GM12878 (cell line): ENCODE measurements around the gene VAC14. TPM values are rescaled to one million over a fixed set of nuclear protein-coding genes. Genes with fewer than 3 reads are reported as not detected.

Experiments used
- ATAC-seq: fragments of 200-7000 bp; cut with Tn5 transposase; 3 replicates; pipeline ENCODE4 v1.9.1; 2020; ENCODE audit warnings: mild to moderate bottlenecking, moderate library complexity
- BruUV-seq: library from RNA; stranded (reverse); fragments of 400-500 nt; replicated peaks from 2 replicates; lab custom pipeline; 2021; lab: Mats Ljungman, UMichigan
- CTCF ChIA-PET: fragments of 300-600 bp; sonication (Branson Sonifier 250); formaldehyde crosslinking; extraction: SDS; loops from one replicate; lab custom pipeline; 2021; ENCODE audit warnings: inconsistent platforms; lab: Yijun Ruan, JAX
- POLR2A ChIA-PET: fragments of 350-600 bp; formaldehyde crosslinking; extraction: SDS; loops from one replicate; lab custom pipeline; 2021; ENCODE audit warnings: inconsistent platforms; lab: Charles Lee
- RAD21 ChIA-PET: fragments of 300-600 bp; sonication (Branson Sonifier 250); formaldehyde crosslinking; loops from one replicate; lab custom pipeline; 2023; ENCODE audit warnings: antibody characterized with exemption; ENCODE audit not compliant: unreplicated experiment; lab: Charles Lee
- SMC1A ChIA-PET: fragments of 300-600 bp; sonication (Branson Sonifier 250); formaldehyde crosslinking; loops from one replicate; lab custom pipeline; 2023; ENCODE audit not compliant: unreplicated experiment, uncharacterized antibody; lab: Charles Lee
- DNase-seq: peaks from one replicate; pipeline ENCODE4 v3.0.0-alpha.2; 2011; ENCODE audit warnings: low read depth, low spot score
- FAIRE-seq: peaks from 3 replicates; lab custom pipeline; 2011; peaks lifted over from hg19 to GRCh38; lab: Jason Lieb, UNC
- H2AFZ ChIP-seq: 2 replicates; pipeline ENCODE4 v1.6.0; 2011; ENCODE audit warnings: low read depth, low read length, control low read depth; ENCODE audit not compliant: control insufficient read depth
- H3K27ac ChIP-seq: 2 replicates; pipeline ENCODE4 v1.5.1; 2011; ENCODE audit warnings: control low read depth; ENCODE audit not compliant: control insufficient read depth, insufficient read depth
- H3K27me3 ChIP-seq, 2 experiments: replicated peaks in 1 of 2; 2 replicates each; pipeline versions ENCODE4 v1.6.0 to v1.6.1; 2011; ENCODE audit warnings: low read length in 1 of 2; ENCODE audit not compliant: control insufficient read depth in 2 of 2, insufficient read depth in 2 of 2
- H3K36me3 ChIP-seq, 2 experiments: 2 replicates each; pipeline ENCODE4 v1.5.1; 2011; ENCODE audit warnings: low read length in 1 of 2; ENCODE audit not compliant: control insufficient read depth in 2 of 2, insufficient read depth in 2 of 2
- H3K4me1 ChIP-seq: 2 replicates; pipeline ENCODE4 v1.6.1; 2011; ENCODE audit warnings: mild to moderate bottlenecking, low read length, moderate library complexity, mixed read lengths; ENCODE audit not compliant: control insufficient read depth, insufficient read depth
- H3K4me2 ChIP-seq: 2 replicates; pipeline ENCODE4 v1.6.0; 2011; ENCODE audit warnings: control low read depth; ENCODE audit not compliant: control insufficient read depth, insufficient read depth
- H3K4me3 ChIP-seq: fragments of 200-600 bp; sonication (generic); 2 replicates; pipeline ENCODE4 v1.5.1; 2016
- H3K79me2 ChIP-seq: 2 replicates; pipeline ENCODE4 v1.6.0; 2011; ENCODE audit warnings: low read length; ENCODE audit not compliant: control insufficient read depth, insufficient read depth
- H3K9ac ChIP-seq: 2 replicates; pipeline ENCODE4 v1.8.0; 2011; ENCODE audit warnings: low read length, control low read depth, mixed read lengths; ENCODE audit not compliant: control insufficient read depth, insufficient read depth
- H3K9me3 ChIP-seq: replicated peaks from 3 replicates; pipeline ENCODE4 v1.5.1; 2011; ENCODE audit warnings: mild to moderate bottlenecking, low read length; ENCODE audit not compliant: control insufficient read depth, insufficient read depth
- H4K20me1 ChIP-seq: 2 replicates; pipeline ENCODE4 v1.6.0; 2011; ENCODE audit not compliant: control insufficient read depth, insufficient read depth
- CHD1 ChIP-seq: IDR thresholded peaks from 2 replicates; pipeline ENCODE4 v1.6.1; 2012; ENCODE audit warnings: low read depth, low read length, improper control_type of control experiment
- CHD4 ChIP-seq: fragments of 200-600 bp; sonication (generic); IDR thresholded peaks from 2 replicates; pipeline ENCODE4 v1.6.1; 2016; ENCODE audit warnings: mild to moderate bottlenecking
- DPF2 ChIP-seq: fragments of 450-650 bp; IDR thresholded peaks from 2 replicates; pipeline ENCODE4 v1.6.1; 2017; ENCODE audit warnings: mild to moderate bottlenecking
- ELK1 ChIP-seq: IDR thresholded peaks from 2 replicates; pipeline ENCODE4 v1.6.1; 2012; ENCODE audit warnings: low read depth, low read length, improper control_type of control experiment
- HDGF ChIP-seq: fragments of 450-650 bp; IDR thresholded peaks from 2 replicates; pipeline ENCODE4 v1.6.1; 2016; ENCODE audit warnings: antibody characterized with exemption
- JUNB ChIP-seq: IDR thresholded peaks from 2 replicates; pipeline ENCODE4 v1.6.1; 2016; ENCODE audit warnings: antibody characterized with exemption, mild to moderate bottlenecking
- PAX8 ChIP-seq: fragments of 450-650 bp; IDR thresholded peaks from 2 replicates; pipeline ENCODE4 v1.6.1; 2017; ENCODE audit warnings: mild to moderate bottlenecking, moderate library complexity
- RFX5 ChIP-seq: IDR thresholded peaks from 2 replicates; pipeline ENCODE4 v1.6.1; 2011; ENCODE audit warnings: low read depth, low read length, improper control_type of control experiment
- SIN3A ChIP-seq: IDR thresholded peaks from 2 replicates; pipeline ENCODE4 v1.6.1; 2012; ENCODE audit warnings: low read depth, low read length, improper control_type of control experiment
- SKIL ChIP-seq: fragments of 450-650 bp; IDR thresholded peaks from 2 replicates; pipeline ENCODE4 v1.6.1; 2017; ENCODE audit warnings: mild to moderate bottlenecking, low read depth, inconsistent platforms; ENCODE audit not compliant: poor library complexity, severe bottlenecking
- SP1 ChIP-seq: IDR thresholded peaks from one replicate; pipeline ENCODE4 v1.6.1; 2011; ENCODE audit warnings: low read depth, low read length
- TARDBP ChIP-seq: IDR thresholded peaks from 2 replicates; pipeline ENCODE4 v1.6.1; 2016; ENCODE audit warnings: borderline replicate concordance
- ZNF217 ChIP-seq: fragments of 450-650 bp; IDR thresholded peaks from 2 replicates; pipeline ENCODE4 v1.6.1; 2017; ENCODE audit warnings: antibody characterized with exemption, mild to moderate bottlenecking
- ZZZ3 ChIP-seq: IDR thresholded peaks from 2 replicates; pipeline ENCODE4 v1.6.1; 2011; ENCODE audit warnings: low read depth; ENCODE audit not compliant: control insufficient read depth, insufficient read length
- WGBS: methylation state at CpG from one replicate; pipeline ENCODE4 v1.1.6; 2016; ENCODE audit warnings: low lambda C conversion rate; ENCODE audit not compliant: insufficient replicate concordance, insufficient coverage; ENCODE audit errors: missing lambda C conversion rate; 5-methylcytosine and 5-hydroxymethylcytosine counted together
- in situ Hi-C: fragments of 300-500 bp; cut with MboI; formaldehyde crosslinking; loops from 9 replicates; pipeline ENCODE4 v1.14.3; 2018; ENCODE audit warnings: mixed read lengths
- intact Hi-C: fragments of 100-400 bp; cut with micrococcal nuclease; formaldehyde crosslinking; loops from one replicate; pipeline ENCODE4 v1.14.2; 2022; ENCODE audit not compliant: unreplicated experiment
- polyA plus RNA-seq, 11 experiments: library from polyadenylated mRNA; depleted of rRNA in 4 of 11; unstranded in 6 of 11; stranded (reverse) in 5 of 11; fragments of >200 nt; fragmentation: Nextera tagmentation in 4 of 11; fragmentation: Illumina TruSeq in 1 of 11; extraction: Ambion mirVana in 4 of 11; extraction: Trizol in 1 of 11; gene quantifications; 1 replicate in 1 of 11; 2 replicates in 10 of 11; pipeline versions ENCODE4 v1.2.1 to v1.2.3, GENCODE V29; 2011 to 2016; ENCODE audit warnings: inconsistent platforms in 2 of 11, missing spikeins in 2 of 11, low read depth in 1 of 11
- total RNA-seq, 4 experiments: library from RNA; depleted of rRNA in 3 of 4; stranded (reverse); fragments of >200 nt in 3 of 4; fragmentation: Illumina TruSeq in 1 of 4; extraction: Trizol in 1 of 4; gene quantifications; 2 replicates each; pipeline versions ENCODE4 v1.2.1 to v1.2.3, GENCODE V29; 2013 to 2021

The VAC14 gene
- total and polyA plus RNA-seq, 10 of the 15 experiments (the other 5 are each of a cell fraction or from before 2014, with no cell fraction given) = 1.3 to 45.5 (median 25.5) TPM

- 97% methylated on average over 3 of the region's 3 CpGs for WGBS
- H3K36me3 ChIP-seq = peaks cover 4 to 5% of the 10 kb centered on the region in 2 experiments
- ATAC-seq (no peak), DNase-seq (no peak), FAIRE-seq (no peak)
- H3K79me2 ChIP-seq = no peaks in the 10 kb centered on the region
- no peak for TF ChIP-seq ELK1
- TF ChIP-seq PAX8 = no peak
- TF ChIP-seq SP1 = no peak
- no peak for TF ChIP-seq CHD1
- TF ChIP-seq TARDBP = no peak
- TF ChIP-seq JUNB = no peak
- no peak for TF ChIP-seq ZNF217
- no peak for TF ChIP-seq CHD4
- TF ChIP-seq SIN3A = no peak
- no peak for TF ChIP-seq DPF2
- no peak for TF ChIP-seq RFX5
- no peak for TF ChIP-seq HDGF
- no peak for TF ChIP-seq SKIL
- no peak for TF ChIP-seq ZZZ3
- ChIA-PET CTCF (no interaction called here), SMC1A (no interaction called here), RAD21 (no interaction called here), POLR2A (no interaction called here)
- H3K9me3 ChIP-seq = no peaks in the 10 kb centered on the region
- H4K20me1 ChIP-seq = no peaks in the 10 kb centered on the region
- no peak overlapping the region for H2AFZ ChIP-seq
- H3K9ac ChIP-seq = no peak overlapping the region
- no peak overlapping the region for H3K4me2 ChIP-seq
- BruUV-seq = no TSS peak
- no peak overlapping the region for H3K27ac ChIP-seq
- no peaks in the 10 kb centered on the region for H3K27me3 ChIP-seq
- in situ Hi-C loops = no loop called here
- intact Hi-C loops = no loop called here
- H3K4me3 ChIP-seq = no peak overlapping the region
- H3K4me1 ChIP-seq = no peaks in the 10 kb centered on the region
Measured at GRCh38 chr16:70730944-70731343, 70.0 kb downstream of the VAC14 start.
